ENCODE results near the gene EIF4ENIF1.
"Not testable (repeated sequence)": the region's sequence is repeated elsewhere in the genome, so short reads cannot be mapped to it uniquely, and the experiment has no call there.

The EIF4ENIF1 gene

GRCh38 chr22:31492151-31492550 is 2.5 kb upstream of the EIF4ENIF1 start:
- no peak for DNase-seq (ENCODE audit: low read depth in 2 of 2)

GRCh38 chr22:31491218-31491962 is 1.7 kb upstream of the EIF4ENIF1 start:
- no peak for DNase-seq (ENCODE audit: low read depth in 2 of 2)

DNA sequence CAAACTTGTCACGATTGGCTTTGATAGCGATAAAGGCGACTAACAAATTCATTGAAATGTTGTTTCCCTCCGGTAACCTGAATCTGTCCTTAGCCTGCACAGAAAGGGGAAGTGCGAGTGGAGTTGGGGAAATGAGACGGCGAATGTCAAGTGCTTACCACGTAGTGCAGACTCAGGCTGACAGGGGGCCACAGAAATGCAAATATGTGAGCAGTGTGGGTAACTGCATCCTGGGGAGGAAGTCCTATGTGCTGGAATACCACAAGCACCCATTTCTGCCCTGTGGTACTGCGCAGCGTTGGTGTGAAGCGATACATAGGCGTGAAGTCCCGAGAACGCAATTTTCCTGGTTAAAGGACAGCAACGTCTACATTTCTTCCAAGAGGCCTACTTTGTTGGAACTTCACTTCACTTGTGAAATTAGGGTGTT is 869 bp upstream of the EIF4ENIF1 start:
- DNase-seq (ENCODE audit: low read depth in 2 of 2): peak in 1 of 2 donors; percentile 3

DNA sequence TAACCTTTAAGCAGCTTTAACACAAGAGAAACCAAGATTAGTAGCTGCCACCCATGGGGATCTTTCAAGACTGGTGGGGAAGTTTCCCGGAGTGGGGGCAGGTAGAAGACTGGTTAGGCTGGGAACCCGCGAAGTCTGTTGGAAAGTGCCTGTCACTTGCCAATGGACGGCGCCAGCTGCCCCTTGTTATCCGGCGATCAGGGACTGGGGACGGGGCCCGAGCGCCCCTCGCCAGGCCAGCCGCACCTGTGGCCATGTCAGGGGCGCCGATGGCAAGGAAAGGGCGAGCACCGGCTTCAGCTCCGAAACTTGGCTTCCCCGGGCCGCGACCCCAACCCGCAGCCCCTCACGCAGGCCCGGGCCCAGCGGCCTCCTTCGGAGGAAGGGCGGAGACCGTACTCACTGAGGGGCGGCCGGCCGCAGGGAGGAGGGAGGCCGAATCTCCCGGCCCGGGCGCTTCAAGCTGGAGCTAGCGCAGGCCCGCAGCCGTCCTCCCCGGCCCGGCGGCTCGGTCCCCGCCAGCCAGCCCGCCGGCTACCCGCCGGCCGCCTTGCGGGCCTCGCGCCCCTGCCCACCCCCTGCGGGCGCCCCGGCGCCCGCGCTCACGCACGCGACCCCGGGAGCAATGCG is 539 bp downstream of the EIF4ENIF1 start:
- peak in 1 of 2 donors; percentile 6 for DNase-seq (ENCODE audit: low read depth in 2 of 2)

DNA sequence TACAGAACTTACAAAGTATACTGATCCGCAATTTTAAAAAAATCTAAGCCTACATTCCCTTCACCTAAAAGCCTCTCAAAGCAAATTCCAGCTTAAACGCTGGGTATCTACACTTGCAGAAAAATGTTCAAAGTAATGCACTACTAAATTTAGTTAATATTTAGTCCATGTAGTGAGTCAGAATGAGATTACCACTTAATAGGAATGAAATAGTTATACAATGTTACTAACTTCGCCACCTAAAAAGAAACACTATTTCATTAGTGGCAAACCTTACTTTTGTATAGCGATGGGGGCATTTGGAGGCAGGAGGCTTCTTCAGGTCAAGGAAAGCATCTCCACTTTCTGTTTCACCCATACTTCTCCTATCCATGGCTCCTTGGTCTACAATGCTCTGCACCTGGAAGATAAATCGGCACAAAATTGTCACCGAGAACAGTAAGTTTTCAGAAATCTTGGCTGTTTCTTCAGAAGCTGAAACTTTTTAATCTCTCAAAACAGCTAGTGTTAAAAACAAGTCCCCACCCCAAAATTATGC is 1.2 kb downstream of the EIF4ENIF1 start:
- DNase-seq (ENCODE audit: low read depth in 2 of 2): no peak

DNA sequence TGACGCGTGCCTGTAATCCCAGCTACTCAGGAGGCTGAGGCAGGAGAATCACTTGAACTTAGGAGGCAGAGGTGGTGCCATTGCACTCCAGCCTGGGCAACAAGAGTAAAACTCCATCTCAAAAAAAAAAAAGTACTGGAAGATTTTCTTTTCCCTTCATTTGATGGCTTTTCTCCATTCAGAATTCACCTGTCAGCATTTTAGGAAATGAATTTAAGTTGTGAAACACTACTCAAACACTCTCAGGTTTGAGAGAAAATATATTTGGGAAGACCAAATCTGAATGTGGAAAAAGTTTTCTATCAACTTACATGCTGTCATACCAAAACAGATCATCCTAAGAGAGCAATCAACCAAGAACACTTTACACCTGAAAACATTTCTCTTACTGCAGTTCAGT is 2.7 kb downstream of the EIF4ENIF1 start:
- no peak for DNase-seq (ENCODE audit: low read depth in 2 of 2)

DNA sequence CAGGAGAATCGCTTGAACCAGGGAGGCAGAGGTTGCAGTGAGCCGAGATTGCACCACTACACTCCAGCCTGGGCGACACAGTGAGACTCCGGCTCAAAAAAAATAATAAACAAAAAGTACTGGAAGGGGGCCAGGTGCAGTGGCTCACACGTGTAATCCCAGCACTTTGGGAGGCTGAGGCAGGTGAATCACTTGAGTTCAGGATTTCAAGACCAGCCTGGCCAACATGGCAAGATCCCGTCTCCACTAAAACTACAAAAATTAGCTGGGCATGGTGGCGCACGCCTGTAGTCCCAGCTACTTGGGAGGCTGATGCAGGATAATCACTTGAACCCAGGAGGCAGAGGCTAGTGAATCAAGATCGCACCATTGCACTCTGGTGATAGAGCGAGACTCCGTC is 3.3 kb downstream of the EIF4ENIF1 start:
- DNase-seq (ENCODE audit: low read depth in 2 of 2): not testable (repeated sequence)

DNA sequence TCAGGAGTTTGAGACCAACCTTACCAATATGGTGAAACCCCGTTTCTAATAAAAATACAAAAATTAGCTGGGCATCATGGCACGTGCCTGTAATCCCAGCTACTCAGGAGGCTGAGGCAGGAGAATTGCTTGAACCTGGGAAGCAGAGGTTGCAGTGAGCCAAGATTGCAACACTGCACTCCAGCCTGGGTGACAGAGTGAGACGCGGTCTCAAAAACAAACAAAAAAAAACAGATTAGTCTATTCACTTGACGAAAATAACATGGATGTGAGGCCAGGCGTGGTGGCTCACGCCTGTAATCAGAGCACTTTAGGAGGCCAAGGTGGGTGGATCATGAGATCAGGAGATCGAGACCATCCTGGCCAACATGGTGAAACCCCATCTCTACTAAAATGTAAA is 7.2 kb downstream of the EIF4ENIF1 start:
- not testable (repeated sequence) for DNase-seq (ENCODE audit: low read depth in 2 of 2)

DNA sequence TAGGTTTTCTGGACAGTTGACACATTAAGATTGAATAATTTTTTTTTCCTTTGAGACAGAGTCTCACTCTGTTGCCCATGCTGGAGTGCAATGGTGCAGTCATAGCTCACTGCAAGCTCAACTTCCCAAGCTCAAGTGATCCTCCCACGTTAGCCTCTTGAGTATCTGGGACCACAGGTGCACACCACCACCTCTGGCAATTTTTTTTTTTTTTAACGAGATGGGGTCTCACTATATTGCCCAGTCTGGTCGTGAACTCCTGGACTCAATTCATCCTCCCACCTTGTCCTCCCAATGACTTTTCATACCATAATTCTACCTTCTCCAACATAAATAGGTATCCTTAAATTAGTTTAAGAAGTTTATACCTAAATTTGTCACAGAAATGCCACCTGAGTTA is 8.5 kb downstream of the EIF4ENIF1 start:
- DNase-seq (ENCODE audit: low read depth in 2 of 2): no peak

DNA sequence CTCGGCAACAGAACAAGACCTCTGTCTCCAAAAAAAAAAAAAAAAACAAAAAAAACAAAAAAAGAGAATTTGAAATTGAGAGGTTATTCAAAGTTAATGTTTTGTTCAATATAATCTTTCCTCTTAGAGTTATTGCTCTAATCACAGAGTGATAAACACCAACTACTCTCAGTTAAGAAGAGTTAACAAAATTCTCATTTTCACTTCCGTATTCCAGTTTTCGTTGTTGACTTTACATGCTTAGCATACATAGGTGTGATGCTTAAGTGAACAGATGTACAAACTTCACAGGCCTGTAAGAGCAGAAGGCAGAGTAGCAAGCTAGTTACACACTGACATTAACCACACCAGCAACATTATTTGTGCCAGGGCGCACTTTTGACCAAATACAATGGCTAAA is 12.3 kb downstream of the EIF4ENIF1 start:
- DNase-seq (ENCODE audit: low read depth in 2 of 2): no peak

DNA sequence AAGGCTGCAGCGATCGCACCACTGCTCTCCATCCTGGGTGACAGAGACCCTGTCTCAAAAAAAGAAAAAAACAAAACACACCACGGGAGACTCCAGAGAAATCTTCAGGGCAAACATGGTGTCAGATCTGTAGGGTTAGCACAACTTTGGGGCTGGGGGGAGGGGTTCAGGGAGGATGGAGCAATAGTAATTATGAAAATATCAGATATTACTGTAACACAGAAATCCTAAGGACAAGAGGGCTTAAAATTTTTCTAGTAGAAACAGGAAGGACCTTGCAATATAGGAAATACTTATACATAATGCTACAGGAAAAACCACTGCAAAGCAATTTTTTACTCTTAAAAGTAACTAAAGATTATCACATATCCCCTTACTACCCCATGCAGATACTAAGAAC is 13.8 kb downstream of the EIF4ENIF1 start:
- no peak for DNase-seq (ENCODE audit: low read depth in 2 of 2)

- DNase-seq (ENCODE audit: low read depth in 2 of 2): no peak
Measured at GRCh38 chr22:31474743-31475142, 14.9 kb downstream of the EIF4ENIF1 start.

GRCh38 chr22:31465307-31465706 is 24.3 kb downstream of the EIF4ENIF1 start:
- DNase-seq (ENCODE audit: low read depth in 2 of 2): no peak

GRCh38 chr22:31461699-31462098 is 27.9 kb downstream of the EIF4ENIF1 start:
- no peak for DNase-seq (ENCODE audit: low read depth in 2 of 2)

DNA sequence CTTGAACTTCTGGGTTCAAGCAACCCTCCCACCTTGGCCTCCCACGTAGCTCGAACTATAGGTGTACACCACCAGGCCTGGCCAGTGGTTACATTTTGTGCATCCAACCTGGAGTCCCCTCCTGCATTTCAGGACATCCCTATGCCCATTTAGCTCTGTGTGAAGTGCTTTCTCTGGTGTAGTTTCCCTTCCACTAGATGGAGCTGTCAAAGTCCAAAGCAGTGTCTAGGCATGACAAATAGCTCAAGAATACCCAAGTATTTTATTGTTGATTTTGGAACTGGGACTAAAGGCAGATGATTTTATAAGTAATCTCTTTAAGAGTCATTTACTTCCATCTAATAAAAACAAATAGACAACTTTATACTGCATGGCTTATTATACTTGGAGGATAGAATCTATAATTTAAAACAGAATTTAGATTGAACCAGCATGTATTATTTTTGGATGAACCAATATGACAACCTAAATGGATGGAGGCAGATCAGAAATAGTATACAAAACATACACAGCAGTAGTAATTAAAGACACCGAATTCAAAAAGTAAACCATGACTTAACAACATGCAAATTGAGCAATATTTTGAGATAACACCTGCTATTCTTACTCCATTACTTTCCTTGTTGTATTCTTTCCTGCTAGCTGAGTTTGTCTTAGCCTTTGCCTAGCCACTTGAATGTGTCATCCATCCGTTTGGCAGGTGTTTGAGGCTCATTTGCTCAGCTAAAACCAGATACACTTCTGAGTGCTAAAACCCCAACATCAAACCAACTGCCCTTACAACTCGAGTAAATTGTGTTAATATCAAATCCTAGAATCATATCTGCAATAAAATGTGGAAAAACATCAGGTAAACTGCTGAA is 37.7 kb downstream of the EIF4ENIF1 start:
- no peak for DNase-seq (ENCODE audit: low read depth in 2 of 2)

DNA sequence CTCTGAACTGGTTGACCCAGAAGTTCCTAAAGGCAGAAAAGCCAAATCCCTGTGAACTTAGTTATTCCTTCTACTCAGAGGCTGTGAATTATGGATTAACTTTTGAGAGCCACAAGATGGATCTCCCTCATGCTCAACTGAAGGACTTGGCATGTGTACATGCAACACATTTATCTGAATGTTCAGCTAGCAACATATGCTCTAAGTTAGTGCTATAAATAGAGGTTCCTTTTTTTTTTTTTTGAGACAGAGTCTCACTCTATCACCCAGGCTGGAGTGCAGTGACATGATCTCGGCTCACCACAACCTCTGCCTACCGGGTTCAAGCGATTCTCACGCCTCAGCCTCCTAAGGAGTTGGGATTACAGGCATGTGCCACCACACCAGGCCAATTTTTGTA is 40.1 kb downstream of the EIF4ENIF1 start:
- no peak for DNase-seq (ENCODE audit: low read depth in 2 of 2)

DNA sequence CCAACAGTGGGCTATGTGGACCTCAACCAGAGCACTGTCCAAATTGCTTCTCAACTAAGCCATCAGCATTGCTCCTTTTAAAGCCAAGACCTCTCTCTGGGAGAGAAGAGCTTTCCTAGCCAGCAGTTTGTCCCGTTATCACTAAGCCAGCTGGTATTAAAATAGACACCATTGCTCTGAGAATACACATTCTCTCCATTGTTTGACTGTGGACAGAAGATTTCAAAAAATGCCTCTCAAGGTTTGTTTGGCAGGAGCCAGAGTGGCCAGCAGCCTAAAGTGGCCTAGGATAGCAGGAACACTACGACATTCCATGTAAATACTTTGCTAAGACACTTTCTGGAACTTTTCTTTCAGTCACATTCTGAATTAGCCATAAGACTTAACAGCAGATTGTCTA is 41.3 kb downstream of the EIF4ENIF1 start:
- DNase-seq (ENCODE audit: low read depth in 2 of 2): no peak

- DNase-seq (ENCODE audit: low read depth in 2 of 2): no peak
Measured at GRCh38 chr22:31447337-31447736, 42.3 kb downstream of the EIF4ENIF1 start.

- DNase-seq (ENCODE audit: low read depth in 2 of 2): no peak
Measured at GRCh38 chr22:31446767-31447166, 42.9 kb downstream of the EIF4ENIF1 start.

GRCh38 chr22:31446208-31446607 is 43.4 kb downstream of the EIF4ENIF1 start:
- no peak for DNase-seq (ENCODE audit: low read depth in 2 of 2)

DNA sequence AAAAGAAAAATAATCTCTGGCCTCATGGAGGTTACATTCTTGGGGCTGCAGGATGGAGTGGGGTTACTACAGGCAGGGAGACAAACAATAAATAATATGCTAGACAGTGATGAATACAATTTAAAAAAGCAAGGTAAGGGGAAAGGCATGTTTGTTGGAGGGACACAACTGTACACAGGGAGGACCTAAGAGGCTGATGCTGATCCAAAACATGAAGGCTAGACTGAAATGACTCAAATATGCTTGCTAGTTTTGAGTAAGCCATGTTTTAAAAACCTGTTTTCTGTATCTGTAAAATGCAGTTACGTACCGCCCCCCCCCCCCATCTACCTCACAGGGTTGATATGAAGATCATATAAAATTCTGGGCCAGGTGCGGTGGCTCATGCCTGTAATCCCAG is 44.0 kb downstream of the EIF4ENIF1 start:
- DNase-seq (ENCODE audit: low read depth in 2 of 2): no peak

GRCh38 chr22:31443516-31443915 is 46.1 kb downstream of the EIF4ENIF1 start:
- no peak for DNase-seq (ENCODE audit: low read depth in 2 of 2)
